ENCODE results near the gene ITLN2.

DNA sequence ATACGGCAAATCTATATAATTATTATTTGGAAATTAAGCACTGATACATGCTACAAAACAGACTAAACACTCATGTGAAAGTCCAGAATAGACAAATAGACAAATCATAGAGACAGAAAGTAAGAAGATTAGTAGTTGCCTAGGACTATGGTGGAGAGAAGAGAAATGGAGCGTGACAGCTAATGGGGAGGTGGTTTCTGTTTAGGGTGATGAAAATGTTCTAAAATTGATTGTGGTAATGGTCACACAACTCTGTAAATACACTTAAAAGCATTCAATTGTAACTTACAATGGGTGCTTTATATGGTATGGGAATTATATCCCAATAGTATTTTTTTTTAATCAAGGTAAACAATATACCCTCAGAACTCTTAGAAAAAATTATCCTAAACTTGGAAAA lies 20.4 kb upstream of the ITLN2 start:
- TF ChIP-seq, protein P1, sequence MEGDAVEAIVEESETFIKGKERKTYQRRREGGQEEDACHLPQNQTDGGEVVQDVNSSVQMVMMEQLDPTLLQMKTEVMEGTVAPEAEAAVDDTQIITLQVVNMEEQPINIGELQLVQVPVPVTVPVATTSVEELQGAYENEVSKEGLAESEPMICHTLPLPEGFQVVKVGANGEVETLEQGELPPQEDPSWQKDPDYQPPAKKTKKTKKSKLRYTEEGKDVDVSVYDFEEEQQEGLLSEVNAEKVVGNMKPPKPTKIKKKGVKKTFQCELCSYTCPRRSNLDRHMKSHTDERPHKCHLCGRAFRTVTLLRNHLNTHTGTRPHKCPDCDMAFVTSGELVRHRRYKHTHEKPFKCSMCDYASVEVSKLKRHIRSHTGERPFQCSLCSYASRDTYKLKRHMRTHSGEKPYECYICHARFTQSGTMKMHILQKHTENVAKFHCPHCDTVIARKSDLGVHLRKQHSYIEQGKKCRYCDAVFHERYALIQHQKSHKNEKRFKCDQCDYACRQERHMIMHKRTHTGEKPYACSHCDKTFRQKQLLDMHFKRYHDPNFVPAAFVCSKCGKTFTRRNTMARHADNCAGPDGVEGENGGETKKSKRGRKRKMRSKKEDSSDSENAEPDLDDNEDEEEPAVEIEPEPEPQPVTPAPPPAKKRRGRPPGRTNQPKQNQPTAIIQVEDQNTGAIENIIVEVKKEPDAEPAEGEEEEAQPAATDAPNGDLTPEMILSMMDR (IDR thresholded peaks at IDR 0.05; ENCODE audit: control extremely low read depth in 1 of 3, insufficient read depth in 1 of 3, low read depth in 1 of 3, low read length in 3 of 3), result no peak
- TF ChIP-seq POLR2A (IDR thresholded peaks at IDR 0.05; ENCODE audit: control extremely low read depth in 1 of 2, low read depth in 2 of 2, low read length in 2 of 2) (no peak), RAD21 (IDR thresholded peaks at IDR 0.05 in 1 of 2, conservative IDR thresholded peaks at IDR 0.05 in 1 of 2; ENCODE audit: low read depth in 2 of 2, low read length in 2 of 2) (no peak), BACH1 (IDR thresholded peaks at IDR 0.05; ENCODE audit: low read length) (no peak), EZH2 (IDR thresholded peaks at IDR 0.05; ENCODE audit: low read depth, low read length, severe bottlenecking) (no peak), JUND (IDR thresholded peaks at IDR 0.05; ENCODE audit: low read length) (no peak), CHD1 (IDR thresholded peaks at IDR 0.05; ENCODE audit: low read depth, low read length) (no peak), TAF1 (IDR thresholded peaks at IDR 0.05; ENCODE audit: low read depth, low read length) (no peak), POLR2AphosphoS5 (IDR thresholded peaks at IDR 0.05; ENCODE audit: low read depth, low read length) (no peak), RBBP5 (IDR thresholded peaks at IDR 0.05; ENCODE audit: borderline replicate concordance, low read depth, low read length) (no peak), SIN3A (conservative IDR thresholded peaks at IDR 0.05 in 1 of 2, IDR thresholded peaks at IDR 0.05 in 1 of 2; ENCODE audit: low read depth in 1 of 2, low read length in 2 of 2) (no peak)
- TF ChIP-seq, protein P2, sequence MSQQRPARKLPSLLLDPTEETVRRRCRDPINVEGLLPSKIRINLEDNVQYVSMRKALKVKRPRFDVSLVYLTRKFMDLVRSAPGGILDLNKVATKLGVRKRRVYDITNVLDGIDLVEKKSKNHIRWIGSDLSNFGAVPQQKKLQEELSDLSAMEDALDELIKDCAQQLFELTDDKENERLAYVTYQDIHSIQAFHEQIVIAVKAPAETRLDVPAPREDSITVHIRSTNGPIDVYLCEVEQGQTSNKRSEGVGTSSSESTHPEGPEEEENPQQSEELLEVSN (IDR thresholded peaks at IDR 0.05), result no peak

Data from H1 (cell line).